Vagina (tissue), 2 donors: ENCODE measurements around the gene ACSF3. TPM values are rescaled to one million over a fixed set of nuclear protein-coding genes. Genes with fewer than 3 reads are reported as not detected.

Experiments used
- DNase-seq, 2 donors: peaks; one replicate each; pipeline ENCODE4 v3.0.0-alpha.2; 2017; ENCODE audit errors: extremely low spot score in 2 of 2
- H3K27ac ChIP-seq: fragments of 200-600 bp; sonication (generic); one replicate; pipeline ENCODE4 v1.5.1; 2019
- H3K27me3 ChIP-seq: fragments of 200-600 bp; sonication (generic); one replicate; pipeline ENCODE4 v1.5.1; 2019
- H3K36me3 ChIP-seq, 2 donors: fragments of 200-600 bp; sonication (generic); one replicate each; pipeline ENCODE4 v1.5.1; 2017 to 2019
- H3K4me1 ChIP-seq: fragments of 200-600 bp; sonication (generic); one replicate; pipeline ENCODE4 v1.5.1; 2019
- H3K4me3 ChIP-seq, 2 donors: fragments of 200-600 bp; sonication (generic); 1 replicate in 1 of 2; 2 replicates in 1 of 2; pipeline ENCODE4 v1.5.1; 2016 to 2019
- H3K9me3 ChIP-seq: fragments of 200-600 bp; sonication (generic); one replicate; pipeline ENCODE4 v1.5.1; 2019
- POLR2A ChIP-seq, 2 donors: fragments of 450-650 bp; IDR thresholded peaks; one replicate each; pipeline ENCODE4 v1.6.1; 2017; ENCODE audit warnings: antibody characterized with exemption in 2 of 2, mild to moderate bottlenecking in 2 of 2, moderate library complexity in 2 of 2
- POLR2AphosphoS5 ChIP-seq, 2 donors: sonication (generic); formaldehyde crosslinking; IDR thresholded peaks; one replicate each; pipeline ENCODE4 v1.9.0; 2017; ENCODE audit warnings: antibody characterized with exemption in 2 of 2, mild to moderate bottlenecking in 2 of 2, low read depth in 1 of 2; ENCODE audit not compliant: insufficient read depth in 1 of 2
- intact Hi-C: fragments of 100-400 bp; cut with DNase I; formaldehyde crosslinking; loops from one replicate; pipeline ENCODE4 v1.15.1; 2023
- total RNA-seq: library from RNA; depleted of rRNA; stranded (reverse); fragments of >200 nt; gene quantifications from one replicate; pipeline ENCODE4 v1.2.3, GENCODE V29; 2016
- TF ChIP-seq, protein P1 (sequence below), 3 experiments: fragments of 450-650 bp in 2 of 3; fragments of 200-600 bp in 1 of 3; sonication (generic) in 1 of 3; IDR thresholded peaks; one replicate each; pipeline ENCODE4 v1.5.1; 2017 to 2019; ENCODE audit warnings: antibody characterized with exemption in 3 of 3, mild to moderate bottlenecking in 2 of 3, moderate library complexity in 2 of 3

The ACSF3 gene
- total RNA-seq, 1 donor from 2014 or later: 23.3 TPM

DNA sequence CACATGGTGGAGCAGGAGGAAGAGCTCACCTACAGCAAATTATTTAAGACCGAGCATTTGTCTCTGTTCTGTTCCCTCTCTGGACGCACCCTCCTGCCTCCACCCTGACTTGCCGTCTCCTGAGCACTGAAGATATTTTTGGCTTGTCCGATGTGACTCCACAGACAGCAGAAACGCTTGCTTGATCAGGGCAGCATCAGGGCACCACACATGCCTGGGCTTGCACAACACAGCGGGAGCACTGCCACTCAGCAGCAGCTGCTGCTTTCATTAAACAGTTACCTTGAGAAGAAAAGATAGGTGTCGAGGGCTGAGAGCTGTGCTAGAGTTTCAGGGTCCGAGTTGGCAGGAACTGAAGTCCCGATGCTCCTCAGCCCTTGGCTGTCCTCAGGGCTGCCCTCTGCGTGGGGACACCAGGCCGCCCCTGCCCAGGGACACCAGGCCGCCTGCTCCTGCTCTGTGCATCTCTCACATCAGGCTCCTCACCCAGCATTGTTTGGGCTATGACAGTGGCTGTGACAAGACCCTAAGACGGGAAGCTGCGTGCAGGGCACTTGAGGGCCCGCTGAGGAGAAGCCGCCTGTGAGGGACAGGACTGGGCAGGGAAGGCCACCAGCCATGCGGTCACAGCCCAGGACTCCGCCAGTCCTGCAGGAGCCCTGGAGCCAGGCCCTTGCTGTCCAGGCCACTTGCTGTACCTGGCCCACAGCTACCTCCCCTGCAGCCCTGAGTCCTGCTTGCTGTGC lies 56.6 kb downstream of the ACSF3 start:
- Histone ChIP-seq H3K9me3 (no peaks in the 10 kb centered on the region), H3K4me1 (peaks cover 18% of the 10 kb centered on the region), H3K36me3 (peaks cover 0 to 35% of the 10 kb centered on the region in 2 donors), H3K27ac (no peak overlapping the region), H3K4me3 (no peak overlapping the region), H3K27me3 (no peaks in the 10 kb centered on the region)
- no peak for DNase-seq
- no peak for TF ChIP-seq POLR2AphosphoS5 (IDR thresholded peaks at IDR 0.05; ENCODE audit: insufficient read depth in 1 of 2, low read depth in 1 of 2)
- TF ChIP-seq, protein P1, sequence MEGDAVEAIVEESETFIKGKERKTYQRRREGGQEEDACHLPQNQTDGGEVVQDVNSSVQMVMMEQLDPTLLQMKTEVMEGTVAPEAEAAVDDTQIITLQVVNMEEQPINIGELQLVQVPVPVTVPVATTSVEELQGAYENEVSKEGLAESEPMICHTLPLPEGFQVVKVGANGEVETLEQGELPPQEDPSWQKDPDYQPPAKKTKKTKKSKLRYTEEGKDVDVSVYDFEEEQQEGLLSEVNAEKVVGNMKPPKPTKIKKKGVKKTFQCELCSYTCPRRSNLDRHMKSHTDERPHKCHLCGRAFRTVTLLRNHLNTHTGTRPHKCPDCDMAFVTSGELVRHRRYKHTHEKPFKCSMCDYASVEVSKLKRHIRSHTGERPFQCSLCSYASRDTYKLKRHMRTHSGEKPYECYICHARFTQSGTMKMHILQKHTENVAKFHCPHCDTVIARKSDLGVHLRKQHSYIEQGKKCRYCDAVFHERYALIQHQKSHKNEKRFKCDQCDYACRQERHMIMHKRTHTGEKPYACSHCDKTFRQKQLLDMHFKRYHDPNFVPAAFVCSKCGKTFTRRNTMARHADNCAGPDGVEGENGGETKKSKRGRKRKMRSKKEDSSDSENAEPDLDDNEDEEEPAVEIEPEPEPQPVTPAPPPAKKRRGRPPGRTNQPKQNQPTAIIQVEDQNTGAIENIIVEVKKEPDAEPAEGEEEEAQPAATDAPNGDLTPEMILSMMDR (IDR thresholded peaks at IDR 0.05): no peak
- TF ChIP-seq POLR2A (IDR thresholded peaks at IDR 0.05): no peak
- intact Hi-C loops: no loop called here

DNA sequence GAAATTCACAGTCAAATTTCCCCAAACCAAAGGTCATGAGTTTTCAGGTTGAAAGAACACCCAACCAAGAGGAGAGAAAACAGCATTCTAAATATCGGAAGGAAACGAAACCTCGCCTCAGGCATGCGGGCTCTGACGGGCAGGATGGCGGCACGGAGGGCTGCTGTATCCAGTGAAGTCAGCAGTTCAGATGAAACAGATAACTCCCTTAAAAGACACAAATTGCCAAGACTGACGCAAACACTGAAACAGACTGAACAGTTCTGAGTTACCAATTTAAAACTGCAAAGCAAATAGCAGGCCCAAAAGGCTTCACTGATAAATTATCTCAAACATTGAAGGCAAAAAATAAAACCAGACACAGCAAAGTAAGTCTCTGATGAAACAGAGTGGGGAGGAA lies 57.3 kb downstream of the ACSF3 start:
- peaks cover 25% of the 10 kb centered on the region for H3K4me1 ChIP-seq
- no peaks in the 10 kb centered on the region for H3K9me3 ChIP-seq
- no peaks in the 10 kb centered on the region for H3K27me3 ChIP-seq
- no peak overlapping the region for H3K27ac ChIP-seq
- H3K4me3 ChIP-seq: no peak overlapping the region
- no peak for DNase-seq
- peaks cover 0 to 29% of the 10 kb centered on the region in 2 donors for H3K36me3 ChIP-seq
- TF ChIP-seq, protein P1 (IDR thresholded peaks at IDR 0.05): no peak
- TF ChIP-seq POLR2AphosphoS5 (IDR thresholded peaks at IDR 0.05; ENCODE audit: insufficient read depth in 1 of 2, low read depth in 1 of 2): no peak
- intact Hi-C loops: no loop called here

DNA sequence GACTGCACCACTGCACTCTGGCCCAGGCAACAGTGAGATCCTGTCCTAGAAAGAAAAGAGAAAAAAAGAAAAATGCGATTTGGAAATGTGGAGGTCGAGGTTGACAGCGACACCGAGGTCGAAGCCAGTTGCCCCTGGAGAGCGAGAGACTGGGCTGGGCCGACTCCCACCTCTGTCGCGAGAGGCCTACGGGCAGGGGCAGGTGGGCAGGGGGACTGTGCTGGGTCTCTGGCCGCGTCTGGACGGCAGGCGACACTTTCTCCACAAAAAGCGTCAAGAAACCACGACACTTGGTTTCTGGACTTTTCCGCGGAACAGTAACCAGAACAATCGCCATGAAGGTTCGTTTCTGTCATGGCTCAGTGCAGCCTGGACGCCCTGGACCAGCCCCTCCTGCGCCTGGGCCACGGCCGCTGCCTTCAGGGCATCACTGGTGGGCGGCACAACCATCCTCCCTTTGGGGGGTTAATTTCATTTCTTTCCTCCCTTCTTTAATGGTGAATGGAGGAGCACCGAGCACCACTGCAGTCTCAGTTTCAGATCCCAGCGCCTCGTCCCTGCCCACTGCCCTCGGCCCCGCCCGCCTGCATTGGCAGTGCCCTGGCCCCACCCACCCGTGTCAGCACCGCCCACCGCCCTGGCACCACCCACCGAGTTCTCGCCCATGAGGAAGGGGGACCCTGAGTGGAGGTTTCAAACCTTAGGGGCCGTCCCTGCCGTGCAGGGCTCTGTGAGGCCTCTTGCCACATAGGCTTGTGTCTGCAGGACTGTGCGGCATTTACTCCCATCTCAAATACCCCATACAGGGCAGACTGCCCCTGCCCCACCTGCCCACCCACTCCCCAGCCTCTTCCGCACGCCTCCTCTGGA lies 59.4 kb downstream of the ACSF3 start:
- peaks cover 0 to 21% of the 10 kb centered on the region in 2 donors for H3K36me3 ChIP-seq

DNA sequence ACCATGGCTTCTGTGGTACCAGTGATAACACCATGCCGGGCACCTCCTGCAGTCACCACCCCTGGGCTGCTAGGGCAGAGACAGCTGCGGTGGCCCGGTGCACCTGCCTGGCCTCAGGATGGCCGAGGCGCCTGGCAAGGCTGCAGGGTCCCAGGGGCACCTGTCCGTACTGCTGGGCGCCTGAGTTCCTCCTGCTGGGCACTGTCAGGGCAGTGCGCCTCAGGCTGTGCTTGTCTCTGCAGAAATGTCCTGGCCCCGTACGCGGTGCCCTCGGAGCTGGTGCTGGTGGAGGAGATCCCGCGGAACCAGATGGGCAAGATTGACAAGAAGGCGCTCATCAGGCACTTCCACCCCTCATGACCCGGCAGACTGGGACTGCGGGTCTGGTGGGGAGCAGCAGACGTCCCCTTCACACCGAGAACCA lies 60.2 kb downstream of the ACSF3 start:
- Histone ChIP-seq H3K27me3 (no peaks in the 10 kb centered on the region), H3K27ac (no peak overlapping the region), H3K36me3 (peaks cover 0 to 14% of the 10 kb centered on the region in 2 donors), H3K9me3 (no peaks in the 10 kb centered on the region), H3K4me1 (peaks cover 37% of the 10 kb centered on the region), H3K4me3 (no peak overlapping the region)
- TF ChIP-seq POLR2AphosphoS5 (IDR thresholded peaks at IDR 0.05; ENCODE audit: insufficient read depth in 1 of 2, low read depth in 1 of 2): no peak
- TF ChIP-seq, protein P1 (IDR thresholded peaks at IDR 0.05): no peak
- no peak for TF ChIP-seq POLR2A (IDR thresholded peaks at IDR 0.05)
- no peak for DNase-seq
- intact Hi-C loops: no loop called here

More for the DNA sequence above, 59.4 kb downstream of the ACSF3 start:
- intact Hi-C loops: no loop called here
- no peaks in the 10 kb centered on the region for H3K27me3 ChIP-seq
- no peaks in the 10 kb centered on the region for H3K9me3 ChIP-seq
- H3K4me1 ChIP-seq: peaks cover 37% of the 10 kb centered on the region
- TF ChIP-seq, protein P1 (IDR thresholded peaks at IDR 0.05): no peak
- no peak for TF ChIP-seq POLR2AphosphoS5 (IDR thresholded peaks at IDR 0.05; ENCODE audit: insufficient read depth in 1 of 2, low read depth in 1 of 2)
- TF ChIP-seq POLR2A (IDR thresholded peaks at IDR 0.05): no peak
- DNase-seq: no peak
- H3K4me3 ChIP-seq: no peak overlapping the region
- no peak overlapping the region for H3K27ac ChIP-seq
